ENCODE measurements around the gene CACNA1C.

The CACNA1C gene

DNA sequence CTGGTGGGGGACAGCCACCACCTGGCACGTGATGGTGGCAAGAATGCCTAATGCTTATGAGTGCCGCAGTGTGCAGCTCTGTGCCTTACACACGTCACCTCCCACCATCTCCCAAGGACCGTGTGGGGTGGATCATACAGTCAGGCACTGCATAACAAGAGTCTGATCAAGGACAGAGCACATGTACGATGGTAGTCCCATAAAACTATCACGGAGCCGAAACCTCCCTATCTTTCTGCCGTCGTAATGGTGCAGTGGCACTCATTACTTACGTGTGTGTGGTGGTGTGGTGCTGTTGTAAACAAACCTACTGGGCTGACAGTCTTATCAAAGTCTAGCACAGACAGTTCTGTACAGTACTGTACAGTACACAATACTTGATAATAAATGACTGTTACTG lies 89.3 kb downstream of the CACNA1C start:
- DNase-seq = no peak

DNA sequence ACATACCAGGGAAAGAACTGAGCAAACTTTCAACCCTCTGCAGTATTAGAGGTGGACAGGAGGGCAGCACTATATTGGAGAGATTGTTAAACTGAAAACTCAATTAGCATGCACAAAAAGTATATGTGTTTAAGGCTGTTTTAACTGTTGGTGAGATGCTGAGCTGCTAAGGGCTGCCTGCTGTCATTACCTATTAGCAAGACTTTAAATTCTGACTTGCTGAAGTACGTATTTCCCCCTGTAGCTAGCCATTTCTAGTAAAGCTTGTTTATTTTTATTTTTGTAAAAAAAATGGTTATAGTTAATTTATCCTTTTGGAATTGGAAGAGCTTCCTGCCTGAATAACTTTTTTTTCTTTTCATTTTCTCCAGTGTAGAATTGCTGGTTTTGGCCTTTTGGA lies 92.2 kb downstream of the CACNA1C start:
- DNase-seq = no peak

GRCh38 chr12:2145433-2145998 lies 92.7 kb downstream of the CACNA1C start:
- DNase-seq = peak; percentile 32 to 64

DNA sequence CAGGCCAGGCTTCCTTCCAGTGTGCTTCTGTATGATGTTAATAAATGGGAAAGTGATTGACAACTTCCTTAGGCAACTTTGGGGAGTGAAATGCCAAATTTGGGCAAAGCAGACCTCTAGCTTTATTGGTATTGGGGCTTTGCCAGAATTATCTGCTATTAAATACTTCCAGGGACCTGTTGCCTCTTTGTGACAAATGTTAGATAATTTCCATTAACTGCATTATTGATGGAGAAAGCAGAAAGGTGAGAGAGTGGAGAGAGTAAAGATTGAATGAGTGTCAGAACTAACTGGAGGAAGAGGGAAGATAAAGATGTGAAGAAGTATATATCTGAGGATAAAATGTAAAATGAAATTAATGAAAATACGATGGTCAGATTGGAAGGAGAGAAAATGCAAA lies 94.5 kb downstream of the CACNA1C start:
- no peak for DNase-seq

GRCh38 chr12:2149091-2149490 lies 96.3 kb downstream of the CACNA1C start:
- DNase-seq = no peak

- no peak for DNase-seq
Measured at GRCh38 chr12:2150833-2151232, 98.0 kb downstream of the CACNA1C start.

GRCh38 chr12:2151391-2151790 lies 98.6 kb downstream of the CACNA1C start:
- DNase-seq = no peak

DNA sequence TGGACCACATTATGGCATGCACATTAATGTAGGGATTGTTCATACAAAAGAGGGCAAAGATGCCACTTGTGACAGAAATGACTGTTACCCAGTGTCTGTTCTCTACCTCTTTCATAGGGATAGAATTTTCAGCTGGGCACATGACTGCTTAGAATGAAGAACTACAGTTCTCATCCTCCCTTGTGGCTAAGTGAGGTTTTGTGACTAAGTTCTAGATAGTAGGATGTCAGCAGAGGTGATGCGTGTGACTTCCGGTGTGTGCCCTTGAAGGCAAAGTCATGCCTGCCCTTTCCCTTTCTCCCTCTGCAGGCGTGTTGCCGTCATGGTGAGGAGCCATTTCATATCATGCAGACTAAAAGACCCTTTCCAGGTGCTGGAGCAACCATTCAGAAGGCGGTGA lies 99.3 kb downstream of the CACNA1C start:
- no peak for DNase-seq

- DNase-seq = no peak
Measured at GRCh38 chr12:2154050-2154449, 101.3 kb downstream of the CACNA1C start.

GRCh38 chr12:2154521-2154920 lies 101.7 kb downstream of the CACNA1C start:
- no peak for DNase-seq

DNA sequence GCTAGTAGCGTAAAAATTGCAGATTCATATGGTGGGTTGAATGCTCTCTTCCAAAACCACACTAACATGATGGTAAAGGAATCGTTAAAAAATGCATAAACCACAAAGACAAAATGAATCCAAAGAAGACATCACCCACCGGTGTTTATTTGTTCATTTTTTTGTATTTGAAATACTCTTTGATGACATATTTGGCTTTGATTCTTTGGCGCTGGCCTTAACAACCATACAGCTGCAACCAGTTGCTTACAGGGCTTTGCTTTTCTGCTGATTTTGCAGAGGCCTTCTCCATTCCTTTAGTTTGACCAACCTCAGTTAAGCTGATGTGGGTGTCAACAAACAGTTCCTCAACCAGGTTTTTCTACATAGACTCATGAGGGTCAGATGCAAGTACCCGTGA lies 103.5 kb downstream of the CACNA1C start:
- DNase-seq = no peak

GRCh38 chr12:2160043-2160442 lies 107.3 kb downstream of the CACNA1C start:
- DNase-seq = no peak

DNA sequence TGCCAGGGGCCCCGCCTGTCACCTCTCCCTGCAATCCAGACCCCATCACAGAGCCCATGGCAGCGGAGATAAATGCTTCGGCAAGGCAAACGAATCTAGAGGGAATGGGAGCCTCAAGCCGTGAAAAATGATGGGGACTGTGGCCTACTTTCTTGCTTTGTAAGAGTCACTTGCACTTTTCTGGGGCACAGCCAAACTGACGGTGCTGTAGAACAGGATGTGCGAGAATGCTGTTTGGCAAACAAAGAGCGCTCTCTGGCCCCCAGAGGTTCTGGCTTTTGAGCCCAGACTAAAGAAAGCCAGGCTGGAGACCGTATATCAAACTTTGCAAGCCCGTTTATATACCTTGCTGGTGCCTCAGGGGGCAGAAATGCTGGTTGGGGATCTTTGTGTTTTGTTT lies 108.7 kb downstream of the CACNA1C start:
- no peak for DNase-seq

- no peak for DNase-seq
Measured at GRCh38 chr12:2163177-2163941, 110.6 kb downstream of the CACNA1C start.

DNA sequence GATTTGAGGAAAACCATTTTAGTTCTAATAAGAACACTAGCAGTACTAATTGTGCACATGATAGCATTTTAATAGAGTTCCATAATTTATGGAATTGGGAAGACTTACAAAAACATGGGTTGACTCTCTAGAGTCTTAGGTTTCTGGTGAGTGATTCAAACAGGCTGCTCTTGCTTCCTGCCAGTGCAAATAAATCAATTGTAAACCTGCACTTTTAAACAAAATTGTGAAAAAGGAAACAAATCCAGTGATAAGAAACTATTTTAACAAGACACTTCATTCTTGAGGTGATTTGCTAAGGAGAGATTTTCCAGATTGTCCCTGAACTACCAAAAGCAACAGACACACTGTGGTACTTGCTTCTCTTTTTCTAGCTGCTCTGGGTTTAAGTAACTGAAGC lies 112.2 kb downstream of the CACNA1C start:
- DNase-seq = no peak

- no peak for DNase-seq
Measured at GRCh38 chr12:2165927-2166326, 113.1 kb downstream of the CACNA1C start.

DNA sequence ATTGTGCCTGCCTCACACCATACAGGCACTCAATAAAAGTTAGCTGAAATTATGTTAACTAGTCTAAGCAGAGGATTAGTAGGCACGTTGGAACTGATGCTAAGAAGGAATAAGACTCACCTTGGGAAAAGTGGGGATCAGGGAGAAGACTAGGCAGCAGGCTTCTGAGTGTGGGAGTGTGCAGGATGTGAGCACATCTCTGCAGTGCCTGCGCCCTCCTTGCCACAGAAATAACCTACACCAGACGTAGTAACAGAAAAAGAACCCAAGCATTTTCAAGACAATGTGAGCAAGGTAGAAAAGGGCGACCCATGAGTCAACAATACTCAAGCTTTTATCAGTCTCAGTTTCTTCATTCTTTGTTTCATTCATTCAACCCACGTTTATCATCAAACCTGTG lies 113.9 kb downstream of the CACNA1C start:
- DNase-seq = no peak

DNA sequence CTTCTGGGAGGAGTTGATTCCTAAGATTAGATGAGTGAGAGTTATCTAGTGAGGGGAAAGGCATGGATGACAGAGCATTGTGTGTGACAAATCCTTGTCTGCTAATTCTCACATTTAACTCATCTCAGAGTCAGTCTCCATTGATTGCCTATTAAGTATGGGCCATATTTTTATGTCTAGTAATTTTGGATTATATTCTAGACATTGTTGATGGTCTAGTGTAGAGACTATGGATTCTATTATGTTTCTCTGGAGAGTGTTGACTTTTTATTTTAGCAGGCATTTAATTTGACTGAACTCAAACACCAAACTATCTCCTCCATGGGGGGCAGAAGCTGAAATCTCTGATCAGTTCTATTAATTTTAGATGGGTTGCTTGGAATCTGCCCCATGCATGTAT lies 114.4 kb downstream of the CACNA1C start:
- DNase-seq = no peak

GRCh38 chr12:2168808-2169207 lies 116.0 kb downstream of the CACNA1C start:
- DNase-seq = peak in 1 of 2 experiments; percentile 18

DNA sequence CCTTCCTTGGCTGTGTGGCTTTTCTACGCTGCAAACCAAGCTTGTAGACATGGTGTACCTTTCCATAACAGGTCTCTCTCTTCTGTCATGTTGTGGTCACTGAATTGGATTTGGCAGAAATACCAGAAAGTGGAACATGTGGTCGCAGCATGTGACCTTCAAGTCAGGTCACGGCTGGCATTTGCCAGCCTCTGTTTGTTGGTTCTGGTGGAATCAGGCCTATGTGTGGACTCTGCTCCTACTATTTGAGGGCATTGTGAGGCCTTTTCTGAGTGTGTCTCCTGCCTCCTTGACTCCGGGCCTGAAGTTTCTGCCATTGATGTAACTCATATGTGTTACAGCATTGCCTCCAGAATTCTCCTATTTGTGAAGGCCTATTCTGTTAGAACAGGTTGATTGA lies 116.7 kb downstream of the CACNA1C start:
- no peak for DNase-seq

DNA sequence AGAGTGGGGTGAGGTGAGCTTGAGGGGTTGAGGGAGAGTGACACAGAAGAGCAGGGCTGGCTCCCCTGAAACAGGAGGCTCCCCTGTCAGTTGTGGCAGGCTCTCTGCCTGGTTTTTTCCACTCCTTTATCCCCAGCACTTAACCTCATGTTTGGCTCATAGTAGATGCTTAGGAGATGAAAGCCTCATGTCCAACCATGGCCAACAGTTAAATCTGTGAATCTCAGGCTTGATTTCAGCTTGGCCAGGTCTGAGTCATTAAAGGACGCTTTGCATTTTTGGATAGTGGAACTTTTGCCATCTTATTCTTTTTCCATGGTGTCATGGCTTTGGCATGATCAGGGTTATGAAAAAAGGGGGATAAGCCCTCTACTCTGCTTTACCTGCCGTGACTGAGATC lies 117.2 kb downstream of the CACNA1C start:
- no peak for DNase-seq

- DNase-seq = no peak
Measured at GRCh38 chr12:2170376-2170775, 117.6 kb downstream of the CACNA1C start.

GRCh38 chr12:2171672-2172426 lies 119.1 kb downstream of the CACNA1C start:
- DNase-seq = peak; percentile 76 to 89

All from NCI-H524 (cell line).